Regular cardiac myocyte (primary cell): ENCODE results near the gene UGT3A1. TPM values are rescaled to one million over a fixed set of nuclear protein-coding genes. Genes with fewer than 3 reads are reported as not detected.

Experiments used
- total RNA-seq: library from RNA; depleted of rRNA; stranded (reverse); fragments of >200 nt; gene quantifications from 2 replicates; pipeline ENCODE4 v1.2.3, GENCODE V29; 2014

UGT3A1 gene
- total RNA-seq, result not detected in 2 replicates

GRCh38 chr5:35990941-35991611, at the start of gene UGT3A1:
UGT3A1 (minus strand) TSS chr5:35991390; CDS start chr5:35991240, 150 bp downstream.

GRCh38 chr5:35938568-35939227, 52.5 kb downstream of the UGT3A1 start, which contains the start of gene CAPSL:
CAPSL (minus strand) TSS chr5:35938622; CDS start chr5:35921120, 17,502 bp downstream.

Other genes with a start within 250 kb of the UGT3A1 start
- gene IL7R, start 134.5 kb downstream of the UGT3A1 start, total RNA-seq, result 2.3 and 13.2 TPM in 2 replicates
- not detected in 2 replicates for gene CAPSL, start 52.8 kb downstream of the UGT3A1 start, total RNA-seq
- gene UGT3A2, start 75.5 kb upstream of the UGT3A1 start, total RNA-seq, result not detected in 2 replicates
- 15.1 and 27.6 TPM in 2 replicates for gene LMBRD2, start 160.5 kb upstream of the UGT3A1 start, total RNA-seq
- gene SKP2, start 160.7 kb upstream of the UGT3A1 start, total RNA-seq, result 33.8 and 45.8 TPM in 2 replicates